HG03139 (cell line): ENCODE measurements around the gene ADISSP.

ENCODE experiments used
- ATAC-seq: cut with Tn5 transposase; IDR thresholded peaks from one replicate; pipeline ENCODE4 v1.9.1; 2021; ENCODE audit not compliant: unreplicated experiment

The ADISSP gene

DNA sequence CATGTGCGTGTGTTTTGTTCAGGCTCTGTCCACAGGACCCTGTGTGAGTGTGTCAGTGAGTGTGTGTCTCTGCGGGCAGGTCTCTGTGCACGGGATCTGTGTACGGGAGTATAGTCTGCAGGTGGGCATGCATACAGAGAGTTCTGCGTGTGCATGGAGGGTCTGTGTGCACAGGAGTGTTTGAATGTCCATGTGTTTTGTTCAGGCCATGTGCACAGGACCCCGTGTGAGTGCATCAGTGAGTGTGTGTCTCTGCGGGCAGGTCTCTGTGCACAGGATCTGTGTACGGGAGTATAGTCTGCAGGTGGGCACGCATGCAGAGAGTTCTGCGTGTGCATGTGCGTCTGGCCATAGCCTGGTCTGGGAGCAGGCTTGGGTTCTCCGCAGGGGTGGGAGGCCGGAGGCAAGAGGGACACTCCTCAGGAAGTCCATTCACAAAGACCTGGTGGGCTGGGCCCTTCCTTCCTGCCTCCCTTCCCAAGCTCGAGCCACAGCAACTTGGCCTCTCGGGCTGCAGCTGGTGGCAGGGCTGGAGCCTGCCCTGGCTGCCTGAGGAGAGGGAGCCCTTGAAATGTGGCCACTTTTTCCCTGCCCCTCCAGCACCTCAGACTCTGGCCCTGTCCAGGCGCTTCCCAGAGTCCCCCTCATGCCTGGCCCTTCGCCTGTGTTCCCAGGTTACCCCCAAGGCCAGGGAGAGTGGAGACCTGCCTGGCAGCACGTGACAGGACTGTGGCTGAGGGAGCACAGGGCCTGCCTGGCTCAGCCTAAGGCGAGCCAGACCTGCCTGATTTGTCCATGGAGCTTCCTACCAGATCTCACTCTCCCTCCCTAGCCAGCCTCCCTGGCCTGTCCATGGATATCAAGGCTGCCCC is 28.3 kb downstream of the ADISSP start:
- ATAC-seq: no peak

DNA sequence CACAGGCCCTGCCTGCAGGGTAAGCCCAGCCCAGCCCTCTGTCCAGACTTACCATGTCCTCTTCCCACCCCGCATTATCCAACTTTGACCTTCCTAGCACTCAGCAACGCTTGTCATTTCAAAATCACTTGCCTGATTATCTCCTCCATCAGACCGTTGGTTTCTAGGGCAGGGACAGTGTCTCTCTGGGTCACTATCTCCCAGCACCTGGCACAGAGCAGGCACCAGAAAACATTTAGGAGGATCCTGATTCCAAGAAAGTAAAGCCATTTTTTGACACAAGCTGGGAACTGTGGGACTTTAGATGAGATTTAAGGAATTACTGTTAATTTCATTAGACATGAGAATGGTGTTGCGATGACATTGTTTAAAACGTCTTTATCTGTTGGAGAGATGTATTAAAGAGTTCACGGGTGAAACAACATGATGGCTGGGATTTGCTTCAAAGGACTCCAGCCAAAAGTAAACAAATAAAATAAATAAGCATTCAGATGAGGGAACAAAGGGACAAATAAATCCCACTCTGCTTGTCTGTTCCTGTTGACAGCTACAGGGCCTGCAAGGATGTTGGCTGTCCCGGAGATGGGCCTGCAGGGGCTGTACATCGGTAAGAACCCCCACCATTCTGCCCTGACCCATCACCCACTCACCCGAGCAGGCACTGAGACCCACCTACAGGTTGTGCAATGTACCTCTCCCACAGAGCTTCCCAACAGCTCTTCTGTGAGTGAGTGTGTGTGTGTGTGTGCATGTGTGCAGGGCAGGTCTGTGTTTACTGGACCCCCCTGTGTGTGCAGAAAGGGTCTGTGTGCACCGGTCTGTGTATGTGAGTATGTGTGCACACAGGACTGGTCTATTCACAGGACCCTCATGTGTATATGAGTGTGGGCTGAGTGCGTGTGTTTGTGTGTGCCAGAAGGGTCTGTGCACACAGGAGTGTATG is 29.2 kb downstream of the ADISSP start:
- no peak for ATAC-seq

DNA sequence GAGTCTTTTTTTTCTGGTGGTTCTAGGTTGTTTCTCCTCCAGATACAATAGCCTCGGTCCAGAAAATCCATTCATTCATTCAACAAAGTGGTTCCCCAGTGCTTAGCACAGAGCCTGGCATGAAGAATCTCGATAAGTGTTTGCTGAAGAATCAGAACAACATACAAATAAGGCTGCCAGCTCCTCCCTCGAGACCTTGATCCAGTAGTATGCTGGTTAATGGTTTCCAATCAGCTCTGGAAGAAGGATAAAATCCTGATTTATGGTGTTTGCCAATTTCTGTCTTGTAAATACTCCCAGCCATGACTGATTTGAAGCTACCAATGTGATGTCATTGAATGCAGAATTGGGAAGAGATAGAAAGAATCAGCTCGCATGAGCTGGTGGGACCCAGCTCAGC is 31.8 kb downstream of the ADISSP start:
- ATAC-seq: no peak

DNA sequence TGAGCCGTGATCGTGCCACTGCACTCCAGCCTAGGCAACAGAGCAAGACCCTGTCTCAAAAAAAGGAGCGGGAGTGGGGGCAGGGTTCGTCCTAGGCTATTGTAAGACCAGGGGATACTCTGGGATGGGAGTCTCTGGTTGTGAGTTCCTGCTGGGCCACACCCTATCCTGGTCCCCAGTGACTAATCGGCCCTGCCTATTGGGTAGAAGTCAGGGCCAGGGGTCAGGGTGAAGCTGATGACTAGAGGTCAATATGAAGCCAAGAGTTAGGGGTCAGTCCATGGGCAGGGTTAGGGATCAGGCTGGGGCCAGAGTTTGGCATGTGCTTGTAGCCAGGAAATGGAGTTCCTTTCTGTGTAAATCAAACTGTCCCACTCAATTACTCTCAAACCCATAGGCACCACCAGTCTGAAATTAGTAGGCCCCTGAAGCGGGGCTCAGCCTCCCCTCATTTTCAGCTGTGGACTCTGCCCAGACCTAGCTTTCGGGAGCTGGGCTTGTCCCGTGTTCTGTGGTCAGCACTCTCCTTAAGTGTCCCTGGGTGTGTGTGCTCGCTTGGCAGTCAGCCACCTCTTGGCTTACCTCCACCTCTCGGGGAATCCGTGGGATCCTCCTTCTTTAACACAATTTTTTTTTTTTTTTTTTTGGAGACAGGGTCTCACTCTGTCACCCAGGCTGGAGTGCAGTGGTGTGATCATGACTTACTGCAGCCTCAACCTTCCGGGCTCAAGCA is 33.3 kb downstream of the ADISSP start:
- no peak for ATAC-seq

DNA sequence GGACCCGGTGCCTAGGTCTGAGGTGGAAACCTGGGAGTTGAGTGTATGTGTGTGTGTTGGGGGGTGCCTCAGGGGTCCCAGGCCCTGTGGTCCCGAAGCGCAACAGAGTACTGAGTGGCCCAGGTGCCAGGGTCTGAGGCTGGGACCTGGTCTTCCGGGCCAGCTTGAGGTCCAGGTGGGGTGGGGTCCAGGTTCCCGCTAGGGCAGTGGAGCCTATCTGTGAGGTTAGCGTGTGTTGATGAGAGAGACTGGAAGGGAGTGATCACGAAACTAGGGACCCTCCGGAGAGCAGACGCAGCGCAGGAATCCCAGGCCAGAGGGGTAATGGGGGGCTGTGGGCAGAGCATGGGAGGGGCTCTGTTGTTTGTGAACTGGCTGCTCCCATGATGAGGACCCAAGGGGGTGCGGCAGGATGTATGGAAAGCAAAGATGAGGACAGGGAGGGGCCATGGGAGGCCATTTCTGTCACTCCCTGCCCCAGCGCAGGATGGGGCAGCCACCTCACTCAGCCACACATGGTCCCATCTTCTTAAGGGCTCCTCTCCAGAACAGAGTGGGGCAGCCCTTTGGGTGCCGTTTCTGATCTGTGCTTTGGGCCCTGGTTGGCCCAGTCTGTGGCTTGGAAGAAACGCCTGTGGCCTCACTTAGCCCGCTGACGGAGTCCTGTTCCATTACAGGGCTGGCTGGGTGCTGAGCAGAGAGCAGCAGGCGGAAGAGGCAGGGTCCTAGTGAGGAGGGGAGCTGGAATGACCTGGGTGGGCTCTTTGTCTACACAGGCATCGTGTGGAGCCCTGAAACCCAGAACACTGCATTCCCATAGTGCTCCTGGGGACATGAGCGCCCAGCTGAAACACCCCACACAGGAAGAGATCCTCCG is 34.2 kb downstream of the ADISSP start:
- no peak for ATAC-seq

DNA sequence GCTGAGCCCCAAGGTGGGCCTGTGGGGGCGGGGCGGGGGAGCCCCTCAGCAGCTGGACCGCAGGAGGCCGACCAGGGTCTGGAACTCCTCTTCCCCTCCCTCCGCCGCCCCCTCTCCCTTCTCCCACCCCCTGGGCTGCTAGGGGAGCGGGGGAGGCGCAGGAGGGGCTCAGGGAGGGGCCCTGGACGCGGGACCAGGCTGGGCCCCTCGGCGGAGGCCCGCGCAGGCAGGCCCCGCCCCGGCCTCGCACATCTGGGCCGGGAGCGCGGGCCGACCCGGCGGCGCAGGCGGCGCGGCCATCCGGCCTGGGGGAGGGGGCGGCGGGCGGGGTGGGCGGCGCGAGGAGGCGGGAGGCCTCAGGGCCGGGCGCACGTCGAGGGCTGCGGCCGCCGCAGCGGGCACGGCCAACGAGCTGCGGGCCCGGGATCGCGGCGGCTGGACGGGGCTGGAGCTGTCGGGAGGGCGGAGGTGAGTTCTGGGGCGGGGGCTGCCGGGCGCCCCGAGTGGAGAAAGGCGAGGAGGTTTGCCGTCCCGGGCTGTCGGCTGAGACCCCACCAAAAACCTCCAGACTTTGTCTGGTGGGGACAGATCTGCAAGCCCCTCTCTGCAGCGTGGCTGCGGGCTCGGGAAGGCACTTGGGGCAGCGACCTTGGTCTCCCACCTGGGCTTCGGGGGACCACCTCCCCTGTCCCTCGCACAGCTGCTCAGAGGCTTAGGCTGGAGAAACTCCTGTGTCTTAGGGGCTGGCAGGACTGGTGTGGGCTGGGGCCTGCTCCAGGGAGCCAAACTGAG is 35.0 kb downstream of the ADISSP start, which contains the start of gene HSPA12B:
Gene HSPA12B, plus strand, starts transcription at position 359 of the 792 bp plus-strand sequence. CDS start 5,990 bp downstream, outside the sequence.
- ATAC-seq: no peak

DNA sequence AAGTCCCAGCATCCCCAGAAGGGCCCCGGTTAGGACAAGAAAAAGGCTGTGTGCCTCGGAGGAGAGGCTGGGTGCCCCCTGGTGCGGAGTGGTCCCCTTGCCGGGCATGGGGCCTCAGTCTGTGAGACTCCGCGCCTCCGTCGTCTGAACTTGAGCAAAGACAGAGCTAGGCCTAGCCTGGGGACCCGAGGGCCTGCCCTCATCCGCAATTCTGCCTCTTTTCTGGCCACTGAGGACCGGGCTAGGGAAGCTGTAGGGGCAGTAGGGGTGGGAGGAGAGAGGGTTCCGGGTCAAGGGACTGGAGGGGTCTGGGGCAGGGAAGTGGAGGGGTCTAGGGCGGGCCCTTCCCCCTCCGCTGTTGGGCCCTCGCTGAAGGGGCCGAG is 35.6 kb downstream of the ADISSP start:
- ATAC-seq: no peak

DNA sequence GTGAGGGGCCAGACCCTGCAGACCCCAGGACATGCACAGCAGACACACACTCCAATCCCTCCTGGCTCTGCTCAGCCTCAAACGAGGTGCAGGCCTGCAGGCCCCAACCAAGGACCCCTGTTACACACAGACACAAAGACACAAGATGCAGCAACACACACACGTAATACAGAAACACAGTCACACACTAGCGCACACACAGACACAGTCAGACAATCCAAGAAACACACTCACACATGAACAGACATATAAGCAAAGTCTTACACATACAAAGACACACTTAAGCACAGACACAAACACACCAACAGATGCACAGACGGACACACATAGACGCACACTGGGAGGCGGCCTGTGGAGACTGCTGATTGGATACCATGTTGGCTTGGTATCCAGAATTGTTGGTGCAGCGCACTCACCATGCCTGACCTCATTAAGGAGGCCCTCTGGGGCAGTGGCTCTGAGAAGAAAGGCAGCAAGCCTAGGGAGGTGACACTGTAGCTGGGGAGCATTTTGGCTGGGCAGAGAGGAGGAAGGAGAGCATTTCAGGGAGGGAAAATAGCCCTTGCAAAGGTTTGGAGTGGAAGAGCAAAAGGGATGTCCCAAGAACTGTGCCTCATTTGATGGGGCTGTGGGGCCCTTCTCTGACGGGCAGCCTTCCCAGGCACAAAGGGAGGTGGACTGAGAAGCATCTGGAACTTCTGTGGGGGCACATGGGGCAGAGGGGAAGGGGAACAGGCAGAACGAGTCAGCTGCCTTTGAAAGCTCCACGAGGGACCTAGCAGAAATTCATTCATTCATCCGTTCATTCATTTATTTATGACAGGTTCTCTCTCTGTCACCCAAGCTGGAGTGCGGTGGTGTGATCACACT is 36.5 kb downstream of the ADISSP start:
- no peak for ATAC-seq

DNA sequence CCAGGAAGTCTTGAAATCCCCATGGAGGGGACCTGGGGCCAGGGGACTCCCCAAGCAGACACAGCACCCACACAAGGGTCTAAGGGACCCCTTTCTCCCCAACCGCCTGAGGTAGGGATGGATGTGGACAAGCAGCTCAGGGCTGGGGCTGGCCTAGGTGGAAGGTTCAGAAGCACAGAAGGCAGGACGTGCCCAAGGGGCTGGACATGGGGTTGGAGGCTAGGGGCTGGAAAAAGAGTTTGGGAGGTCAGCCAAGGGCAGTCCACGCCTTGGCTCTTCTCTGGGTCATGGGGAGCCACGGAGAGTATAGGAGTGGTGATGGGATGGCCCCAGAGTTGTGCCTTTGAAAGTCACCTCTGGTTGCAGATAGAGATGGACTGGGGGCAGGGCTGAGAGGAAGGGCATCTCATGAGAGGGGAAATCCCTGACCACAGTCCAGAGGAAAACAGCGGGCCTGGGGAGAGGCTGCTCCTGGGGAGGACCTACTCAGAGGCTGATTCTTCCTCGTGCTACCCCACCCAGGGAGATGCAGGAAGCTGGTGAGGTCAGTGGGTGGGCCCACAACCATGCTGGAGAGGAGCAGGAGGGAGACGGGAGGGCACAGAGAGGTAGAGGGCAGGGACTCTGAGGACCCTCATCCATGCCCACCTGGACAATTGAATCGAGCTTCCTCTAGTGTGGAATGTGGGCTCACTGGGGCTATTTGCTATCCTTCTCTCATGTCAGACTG is 37.6 kb downstream of the ADISSP start:
- ATAC-seq: no peak

DNA sequence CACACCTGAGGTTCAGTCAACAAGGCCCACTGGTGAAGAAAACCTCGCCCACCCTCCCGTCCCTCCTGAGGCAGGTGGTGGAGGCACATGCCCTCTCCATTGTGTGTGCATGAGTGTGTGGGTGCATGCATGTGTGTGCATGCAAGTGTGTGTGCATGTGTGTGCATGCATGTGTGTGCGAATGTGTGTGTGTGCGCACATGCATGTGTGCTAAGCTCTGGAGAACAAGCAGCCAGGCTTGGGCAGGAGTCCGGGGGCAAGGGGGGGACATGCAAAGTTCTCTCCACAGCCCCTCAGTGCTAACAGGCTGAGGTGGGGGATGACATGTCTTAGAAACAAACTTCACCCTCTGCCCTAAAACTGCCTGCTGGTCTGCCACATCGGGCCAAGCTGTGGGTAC is 38.2 kb downstream of the ADISSP start:
- no peak for ATAC-seq

DNA sequence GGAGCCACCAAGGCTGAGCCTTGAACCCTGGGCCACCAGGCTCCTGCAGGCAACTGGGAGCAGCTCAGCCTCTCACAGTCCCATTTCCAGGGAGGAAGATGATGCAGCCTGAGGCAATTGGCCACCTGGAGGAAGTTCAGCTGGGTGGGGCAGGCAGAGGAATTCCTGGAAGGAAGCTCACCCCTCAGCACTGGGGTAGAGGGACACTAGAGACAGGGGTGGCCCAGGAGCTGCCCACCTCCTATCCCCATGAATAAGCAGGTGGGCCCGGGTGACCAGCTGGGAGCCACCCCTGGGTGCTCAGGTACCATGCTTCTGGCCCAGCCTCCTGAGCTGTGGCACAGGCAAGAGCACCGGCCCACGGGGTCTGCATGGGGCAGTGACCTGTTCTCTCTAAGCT is 38.7 kb downstream of the ADISSP start:
- no peak for ATAC-seq

DNA sequence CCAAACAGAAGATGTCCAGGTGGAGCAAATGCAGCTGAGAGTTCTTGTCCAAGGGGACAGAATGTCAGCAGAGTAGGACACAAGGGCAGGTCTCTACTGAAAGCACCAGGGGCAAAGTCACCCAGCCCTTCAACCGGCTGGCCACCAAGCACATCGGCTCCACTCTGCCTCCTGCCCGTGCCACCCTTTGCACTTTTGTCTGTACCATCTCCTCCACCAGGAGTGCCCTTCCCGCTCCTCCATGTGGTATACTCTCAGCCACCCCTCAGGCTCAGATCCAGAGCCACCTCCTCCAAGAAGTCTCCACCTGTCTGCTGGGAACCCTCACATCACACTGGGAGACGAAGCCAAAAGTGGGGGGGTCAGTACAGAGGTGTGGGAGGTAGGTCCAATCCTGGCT is 39.2 kb downstream of the ADISSP start:
- no peak for ATAC-seq

DNA sequence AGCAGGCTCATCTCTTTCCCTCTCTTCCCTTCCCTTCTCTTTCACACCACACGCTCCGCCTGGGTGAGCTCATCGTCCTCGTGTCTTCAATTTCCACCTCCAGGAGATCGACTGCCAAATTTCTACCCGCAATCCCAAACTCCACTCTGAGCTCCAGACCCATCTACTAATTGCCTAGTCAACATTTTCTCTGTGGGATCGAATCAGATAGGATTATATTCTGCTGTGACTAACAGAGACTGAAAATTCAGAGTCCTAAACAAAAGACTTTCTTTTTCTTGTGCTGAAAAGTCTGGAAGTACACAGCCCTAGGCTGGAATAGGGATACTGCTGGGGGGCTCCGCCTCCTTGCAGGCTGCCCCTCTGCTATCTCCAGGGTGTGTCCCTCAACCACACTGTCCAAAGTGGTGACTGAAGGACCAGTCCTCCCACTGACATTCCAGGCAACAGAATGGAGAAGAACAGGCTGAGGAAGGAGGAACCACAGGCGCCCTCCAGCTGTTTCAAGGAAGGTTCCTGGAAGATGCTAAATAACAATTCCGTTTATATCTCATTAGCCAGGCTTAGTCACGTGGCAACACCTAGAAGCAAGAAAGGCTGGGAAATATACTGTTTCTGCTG is 40.0 kb downstream of the ADISSP start:
- ATAC-seq: no peak

DNA sequence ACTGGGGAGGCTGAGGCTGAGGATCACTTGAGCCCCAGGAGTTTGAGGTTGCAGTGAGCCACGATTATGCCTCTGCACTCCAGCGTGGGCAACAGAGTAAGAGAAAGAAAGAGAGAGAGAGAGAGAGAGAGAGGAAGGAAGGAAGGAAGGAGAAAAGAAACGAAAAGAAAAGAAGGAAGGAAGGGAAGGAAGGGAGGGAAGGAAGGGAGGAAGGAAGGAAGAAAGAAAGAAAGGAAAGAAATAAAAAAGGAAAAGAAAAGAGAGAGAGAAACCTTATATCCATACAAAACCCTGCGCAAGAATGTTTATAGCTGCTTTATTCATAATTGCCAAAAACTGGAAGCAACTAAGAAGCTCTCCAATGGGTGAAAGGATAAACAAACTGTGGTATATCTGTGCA is 43.2 kb downstream of the ADISSP start:
- no peak for ATAC-seq

DNA sequence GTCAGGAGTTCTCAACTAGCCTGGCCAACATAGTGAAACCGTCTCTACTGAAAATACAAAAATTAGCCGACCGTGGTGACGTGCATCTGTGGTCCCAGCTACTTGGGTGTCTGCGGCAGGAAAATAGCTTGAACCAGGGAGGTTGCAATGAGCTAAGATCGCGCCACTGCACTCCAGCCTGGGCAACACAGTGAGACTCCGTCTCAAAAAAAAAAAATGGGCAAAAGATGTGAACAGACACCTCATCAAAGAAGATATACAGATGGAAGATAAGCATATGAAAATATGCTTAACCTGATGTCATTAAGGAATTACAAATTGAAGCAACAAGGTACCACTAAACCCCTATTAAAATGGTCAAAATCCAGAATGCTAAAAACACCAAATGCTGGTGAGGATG is 44.3 kb downstream of the ADISSP start:
- no peak for ATAC-seq

DNA sequence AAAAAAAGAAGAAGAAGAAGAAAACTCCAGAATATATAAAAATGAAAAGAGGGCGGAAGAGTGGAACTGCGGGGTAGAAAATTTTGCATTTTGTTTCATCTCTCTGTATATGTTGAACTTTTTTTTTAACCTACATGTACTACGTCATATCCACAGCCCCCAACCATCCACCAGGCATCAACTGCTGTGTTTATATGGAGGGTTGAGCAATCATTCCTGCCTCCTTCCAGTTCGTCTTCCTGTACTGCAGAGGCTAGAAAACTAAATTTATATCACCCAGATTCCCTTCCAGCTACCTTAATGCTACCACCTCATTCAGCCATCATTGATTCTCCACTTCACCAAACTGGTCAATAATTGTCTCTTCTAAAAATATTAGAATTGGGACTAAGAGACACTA is 45.6 kb downstream of the ADISSP start:
- no peak for ATAC-seq

DNA sequence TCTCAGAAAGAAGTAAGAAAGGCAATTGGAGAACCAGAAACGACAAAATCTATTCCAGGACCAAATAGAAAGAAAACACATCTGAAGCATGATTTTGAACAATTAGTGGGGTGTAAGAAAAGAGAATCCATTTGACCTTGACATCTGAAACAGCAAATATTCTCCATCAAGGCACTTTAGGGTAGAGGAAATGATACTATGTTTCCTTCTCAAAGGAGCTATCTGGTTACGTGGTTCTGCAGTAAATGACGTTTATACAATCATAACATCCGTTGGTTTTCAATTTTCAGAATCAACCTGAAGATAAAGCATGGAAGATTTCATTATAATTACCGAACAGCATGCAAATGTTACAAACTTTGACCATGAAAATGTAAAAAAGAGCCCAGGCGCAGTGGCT is 46.9 kb downstream of the ADISSP start:
- ATAC-seq: no peak
